GM20000 (cell line): ENCODE measurements around the gene UPK1B.

Experiments used
- DNase-seq: peaks from one replicate; pipeline ENCODE4 v3.0.0; 2012; ENCODE audit warnings: low spot score
- CTCF ChIP-seq: IDR thresholded peaks from 2 replicates; pipeline ENCODE4 v1.5.1; 2012; ENCODE audit warnings: mild to moderate bottlenecking, control low read depth; ENCODE audit errors: extremely low read depth, missing control alignments

UPK1B gene

GRCh38 chr3:119181765-119182164, 8.4 kb downstream of the UPK1B start:
- no peak for TF ChIP-seq CTCF
- DNase-seq, result no peak

GRCh38 chr3:119184111-119184510, 10.7 kb downstream of the UPK1B start:
- no peak for TF ChIP-seq CTCF
- DNase-seq, result no peak

- no peak for TF ChIP-seq CTCF
- DNase-seq, result no peak
These were observed 11.6 kb downstream of the UPK1B start for GRCh38 chr3:119184796-119185570.

GRCh38 chr3:119187266-119187665, 13.9 kb downstream of the UPK1B start:
- TF ChIP-seq CTCF, result no peak
- DNase-seq, result no peak

- no peak for TF ChIP-seq CTCF
- no peak for DNase-seq
These were observed 18.4 kb downstream of the UPK1B start for GRCh38 chr3:119191800-119192199.

- no peak for DNase-seq
- no peak for TF ChIP-seq CTCF
These were observed 21.1 kb downstream of the UPK1B start for GRCh38 chr3:119194237-119195150.

- no peak for DNase-seq
- no peak for TF ChIP-seq CTCF
These were observed 21.7 kb downstream of the UPK1B start for GRCh38 chr3:119195151-119195476.
